ENCODE results near the gene XAGE1B.
"Not testable (repeated sequence)": the region's sequence is repeated elsewhere in the genome, so short reads cannot be mapped to it uniquely, and the experiment has no call there.

Gene XAGE1B

GRCh38 chrX:52516987-52517325 is at the start of gene XAGE1B:
Gene XAGE1B, minus strand, starts transcription at chrX:52517063. Its CDS starts 1,536 bp downstream, at chrX:52515527.
- DNase-seq = not testable (repeated sequence)

- DNase-seq = no peak
Measured at GRCh38 chrX:52563105-52563504, 46.2 kb upstream of the XAGE1B start.

- DNase-seq = no peak
Measured at GRCh38 chrX:52558140-52558539, 41.3 kb upstream of the XAGE1B start.

GRCh38 chrX:52556741-52557140 is 39.9 kb upstream of the XAGE1B start:
- DNase-seq = no peak

- no peak for DNase-seq
Measured at GRCh38 chrX:52553995-52554642, 37.3 kb upstream of the XAGE1B start.

GRCh38 chrX:52548769-52549168 is 31.9 kb upstream of the XAGE1B start:
- not testable (repeated sequence) for DNase-seq

- DNase-seq = no peak
Measured at GRCh38 chrX:52544147-52544840, 27.4 kb upstream of the XAGE1B start.

- no peak for DNase-seq
Measured at GRCh38 chrX:52542311-52542710, 25.4 kb upstream of the XAGE1B start.

- DNase-seq = not testable (repeated sequence)
Measured at GRCh38 chrX:52541051-52541450, 24.2 kb upstream of the XAGE1B start.

- DNase-seq = not testable (repeated sequence)
Measured at GRCh38 chrX:52516110-52516986, 515 bp downstream of the XAGE1B start.

- DNase-seq = not testable (repeated sequence)
Measured at GRCh38 chrX:52511126-52511525, 5.7 kb downstream of the XAGE1B start.

GRCh38 chrX:52509916-52510315 is 6.9 kb downstream of the XAGE1B start:
- no peak for DNase-seq

GRCh38 chrX:52507331-52507730 is 9.5 kb downstream of the XAGE1B start:
- no peak for DNase-seq

- no peak for DNase-seq
Measured at GRCh38 chrX:52504551-52504950, 12.3 kb downstream of the XAGE1B start.

GRCh38 chrX:52501362-52501761 is 15.5 kb downstream of the XAGE1B start:
- not testable (repeated sequence) for DNase-seq

GRCh38 chrX:52496419-52496772 is 20.5 kb downstream of the XAGE1B start:
- DNase-seq = not testable (repeated sequence)

- DNase-seq = not testable (repeated sequence)
Measured at GRCh38 chrX:52495545-52496418, 21.1 kb downstream of the XAGE1B start, which contains the start of gene XAGE1A. Gene XAGE1A, plus strand, starts transcription at chrX:52495808. Its CDS starts 1,554 bp downstream, at chrX:52497362.

- not testable (repeated sequence) for DNase-seq
Measured at GRCh38 chrX:52471301-52471700, 45.6 kb downstream of the XAGE1B start.
